Daoy (cell line): ENCODE measurements around the gene JADE1. TPM values are rescaled to one million over a fixed set of nuclear protein-coding genes. Genes with fewer than 3 reads are reported as not detected.

Source experiments
- DNase-seq: peaks from one replicate; pipeline ENCODE4 v3.0.0-alpha.2; 2015; ENCODE audit warnings: low read depth
- total RNA-seq: library from RNA; depleted of rRNA; stranded (reverse); fragments of >200 nt; shearing (Covaris generic); gene quantifications from 2 replicates; pipeline ENCODE4 v1.2.3, GENCODE V29; 2014

The JADE1 gene
- total RNA-seq, 1 experiment from 2014 or later = 5.9 TPM

DNA sequence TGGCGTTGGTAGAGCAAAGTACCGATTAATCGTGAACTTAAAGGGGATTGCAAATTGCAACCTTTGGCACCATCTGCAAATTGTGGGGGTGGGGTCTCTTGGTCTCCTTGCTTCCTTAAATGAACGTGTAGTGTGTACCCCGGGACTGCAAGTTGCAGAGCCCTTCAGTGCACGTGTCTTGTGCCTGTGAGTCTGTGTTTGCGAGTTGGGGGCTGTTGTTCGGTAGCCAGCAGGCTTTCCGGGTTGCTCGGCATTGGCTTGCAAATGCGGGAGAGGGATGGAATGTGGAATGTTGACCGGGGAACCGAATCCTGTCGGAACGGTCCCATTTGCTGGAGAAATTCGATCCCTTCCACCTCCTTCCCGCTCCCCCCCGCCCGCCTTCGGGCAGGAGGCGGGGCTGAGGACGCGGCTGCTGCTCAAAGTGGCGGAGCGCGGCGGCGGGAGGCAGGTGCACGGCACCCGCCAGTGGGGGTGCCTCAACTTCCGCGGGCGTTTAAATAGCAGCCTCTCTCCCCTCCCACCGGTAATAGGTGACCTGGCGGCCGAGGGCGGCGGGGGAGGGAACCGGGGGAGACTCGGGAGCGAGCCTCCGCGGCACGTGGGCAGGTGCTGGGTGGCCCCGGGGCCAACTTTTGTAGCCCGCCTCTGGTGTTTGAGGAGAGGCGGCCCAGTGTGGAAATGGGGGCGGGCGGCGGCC lies 1.5 kb downstream of the JADE1 start:
- DNase-seq = peak; percentile 82

DNA sequence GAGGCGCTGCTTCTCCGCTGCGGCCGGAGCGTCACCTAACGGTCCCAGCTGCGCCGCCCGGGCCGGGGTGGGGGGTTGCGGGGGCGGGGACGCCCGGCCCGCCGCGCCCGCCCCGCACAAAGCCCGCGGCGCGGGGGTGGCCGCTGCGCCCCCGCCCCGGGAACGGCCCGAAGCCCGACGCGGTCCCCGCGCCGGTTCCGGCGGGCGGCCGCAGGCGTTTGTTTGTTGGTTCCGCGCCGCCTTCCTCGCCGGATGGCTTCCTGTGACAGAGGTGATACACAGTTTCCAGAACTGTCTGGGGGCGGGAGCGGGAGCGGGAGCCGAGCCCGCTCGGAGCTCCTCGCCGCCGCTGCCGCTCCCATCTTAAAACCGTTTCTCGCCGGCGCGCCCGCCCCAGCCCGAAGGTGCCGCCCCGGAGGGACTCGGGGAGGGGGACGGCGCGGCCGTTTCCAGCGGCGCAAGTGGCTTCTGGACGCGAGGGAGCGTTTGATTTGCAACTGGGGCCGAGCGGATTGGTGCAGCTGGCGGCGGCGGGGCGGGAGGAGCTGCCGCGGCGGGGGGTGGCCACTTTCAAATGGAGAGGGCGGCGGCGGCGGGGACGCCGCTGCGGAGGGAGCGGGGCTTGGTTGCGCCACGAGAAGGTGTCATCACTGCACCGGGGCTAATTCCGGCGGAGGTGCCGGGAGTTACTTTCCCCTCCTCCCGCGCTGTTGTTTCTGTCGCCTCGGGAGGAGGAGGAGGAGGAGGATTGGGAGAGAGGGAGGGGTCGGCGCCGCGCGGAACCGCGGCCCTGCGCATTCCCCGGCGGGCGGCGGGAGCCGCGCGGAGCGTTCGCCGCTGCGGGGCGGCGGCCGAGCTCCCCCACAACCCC lies 2.3 kb downstream of the JADE1 start:
- peak; percentile 90 for DNase-seq

DNA sequence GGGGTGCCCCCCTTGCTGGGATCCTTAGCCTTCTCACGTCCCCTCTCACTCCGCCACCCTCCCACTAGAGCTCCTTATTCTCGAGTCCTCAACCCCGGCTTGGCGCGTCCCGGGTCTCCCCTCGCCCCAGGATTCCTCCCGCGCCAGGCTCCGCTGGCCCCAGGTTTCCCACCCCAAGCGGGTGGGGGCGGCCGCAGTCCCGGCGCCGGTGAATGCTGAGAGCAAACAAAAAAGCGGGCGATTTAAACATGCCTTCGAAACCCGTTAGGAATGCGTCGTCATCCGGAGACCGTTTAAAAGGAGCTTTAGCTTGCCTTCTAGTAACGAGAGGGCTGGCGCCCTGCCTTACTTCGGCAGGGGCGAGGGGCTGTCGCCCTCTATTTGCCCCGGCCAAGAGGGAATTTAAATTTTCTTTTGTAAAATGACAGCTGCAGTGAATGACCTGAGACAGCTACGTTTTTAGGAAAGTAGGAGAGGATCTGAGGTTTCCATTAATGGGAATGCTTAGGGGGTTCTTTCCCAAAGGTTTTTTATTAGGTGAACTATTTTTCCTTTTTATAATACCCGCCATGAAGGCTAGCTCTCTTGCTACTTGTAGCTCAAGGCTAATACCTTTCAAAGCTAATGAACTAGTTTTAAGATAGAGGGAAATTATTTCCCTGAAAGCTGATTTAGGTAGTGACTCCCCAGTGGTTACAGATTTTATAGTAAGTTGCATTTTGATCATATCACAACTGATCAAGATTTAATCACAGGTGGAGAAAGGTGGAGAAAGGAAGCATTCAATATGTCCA lies 3.1 kb downstream of the JADE1 start:
- DNase-seq = peak; percentile 58

DNA sequence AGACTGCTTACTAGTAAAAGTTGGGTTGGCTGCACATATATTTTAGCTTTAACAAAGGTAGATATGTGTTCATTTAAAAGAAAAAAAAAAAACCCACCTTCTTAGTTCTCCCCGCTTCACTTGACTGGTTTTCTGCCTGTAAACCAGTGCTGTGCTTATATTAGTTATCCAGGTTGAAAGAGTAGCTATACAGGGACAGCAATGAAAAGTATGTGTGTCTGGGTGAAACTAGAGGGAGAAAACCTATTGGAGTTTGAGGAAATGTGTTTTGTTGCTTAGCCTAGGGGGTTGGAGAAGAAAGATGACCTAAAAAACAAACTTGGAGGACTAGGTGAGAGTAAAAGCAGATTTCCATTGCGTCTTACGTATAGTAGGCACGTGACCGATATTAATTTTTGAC lies 4.5 kb downstream of the JADE1 start:
- no peak for DNase-seq

DNA sequence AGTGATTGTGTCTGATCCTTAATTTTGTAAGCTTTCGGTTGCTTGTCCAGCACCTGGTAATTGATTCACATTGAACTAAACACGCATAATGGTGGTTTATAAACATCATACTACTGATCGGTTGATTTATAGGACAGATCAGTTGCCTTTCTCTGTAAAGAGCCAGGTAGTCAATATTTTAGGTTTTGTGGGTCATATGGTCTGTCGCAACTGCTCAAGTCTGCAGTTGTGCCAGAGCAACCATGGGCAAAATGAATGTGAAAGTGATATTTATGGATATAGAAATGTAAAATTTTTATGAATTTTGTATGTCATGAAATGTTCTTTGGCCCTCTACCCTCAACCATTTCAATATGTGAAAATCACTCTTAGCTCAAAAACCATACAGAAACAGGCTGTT lies 8.9 kb downstream of the JADE1 start:
- DNase-seq = no peak

DNA sequence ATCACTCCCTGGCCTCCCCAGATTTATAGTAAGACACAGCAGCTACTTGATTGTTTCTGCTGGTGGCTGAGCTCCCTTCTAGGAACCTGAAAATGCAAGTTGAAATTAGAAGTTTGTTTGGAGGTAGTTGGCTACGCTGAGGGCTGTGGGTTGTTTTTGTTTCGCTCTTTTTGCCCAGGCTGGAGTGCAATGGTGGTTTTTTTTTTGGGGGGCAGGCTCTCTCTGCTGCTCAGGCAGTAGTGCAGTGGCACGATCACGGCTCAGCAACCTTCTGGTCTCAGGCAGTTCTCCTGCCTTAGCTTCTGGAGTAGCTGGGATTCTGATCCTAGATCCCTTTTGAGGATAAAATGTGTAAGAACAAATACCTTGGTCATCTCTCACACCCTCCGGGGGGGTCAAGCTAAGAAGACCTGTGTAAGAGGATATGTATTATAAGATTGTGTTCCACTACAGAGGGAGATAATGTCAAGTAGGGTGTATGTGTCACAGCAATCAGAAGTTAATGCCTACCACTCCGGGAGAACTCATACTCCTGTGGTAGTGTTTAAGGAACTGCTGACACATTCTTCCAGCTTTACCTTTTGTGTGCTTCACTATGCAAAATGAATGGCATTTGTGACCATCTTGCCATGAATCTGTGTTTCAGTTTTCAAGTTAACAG lies 9.7 kb downstream of the JADE1 start:
- DNase-seq = peak; percentile 7

DNA sequence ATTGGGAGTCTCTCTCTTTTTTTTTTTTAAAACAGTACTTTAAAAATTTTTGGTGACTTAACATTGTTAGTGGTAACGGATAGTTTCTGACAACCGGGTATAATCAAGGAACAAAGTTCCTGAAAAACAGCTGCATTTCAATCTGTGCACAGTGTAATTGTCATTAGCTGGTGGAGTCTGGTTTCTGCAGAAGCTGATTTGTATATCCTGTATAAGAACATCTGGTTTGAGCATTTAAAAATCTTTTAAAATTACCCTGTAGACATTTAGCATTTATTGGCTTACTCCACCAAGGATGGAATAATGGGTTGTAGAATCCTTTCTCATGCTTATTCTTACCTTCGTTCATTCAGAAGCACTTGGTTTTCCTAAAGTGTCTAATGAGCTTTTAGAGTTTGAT lies 11.2 kb downstream of the JADE1 start:
- no peak for DNase-seq

DNA sequence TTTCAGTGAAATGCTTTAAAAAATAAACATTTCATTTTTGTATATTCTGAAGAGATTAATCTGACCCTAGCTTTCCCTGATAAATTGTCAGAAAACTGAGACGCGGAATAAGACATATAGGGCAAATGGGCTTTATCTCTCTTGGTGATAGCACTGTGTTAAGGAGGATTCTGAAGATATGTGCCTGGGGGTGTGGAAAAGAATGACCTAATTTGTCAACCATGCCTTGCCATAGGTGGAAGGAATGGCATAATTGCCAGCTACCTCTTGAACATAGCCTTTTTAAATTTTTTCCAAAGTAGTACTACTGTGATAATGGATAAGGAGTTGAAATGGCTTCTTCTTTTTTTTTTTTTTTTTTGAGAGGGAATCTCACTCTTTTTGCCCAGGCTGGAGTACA lies 11.7 kb downstream of the JADE1 start:
- no peak for DNase-seq

DNA sequence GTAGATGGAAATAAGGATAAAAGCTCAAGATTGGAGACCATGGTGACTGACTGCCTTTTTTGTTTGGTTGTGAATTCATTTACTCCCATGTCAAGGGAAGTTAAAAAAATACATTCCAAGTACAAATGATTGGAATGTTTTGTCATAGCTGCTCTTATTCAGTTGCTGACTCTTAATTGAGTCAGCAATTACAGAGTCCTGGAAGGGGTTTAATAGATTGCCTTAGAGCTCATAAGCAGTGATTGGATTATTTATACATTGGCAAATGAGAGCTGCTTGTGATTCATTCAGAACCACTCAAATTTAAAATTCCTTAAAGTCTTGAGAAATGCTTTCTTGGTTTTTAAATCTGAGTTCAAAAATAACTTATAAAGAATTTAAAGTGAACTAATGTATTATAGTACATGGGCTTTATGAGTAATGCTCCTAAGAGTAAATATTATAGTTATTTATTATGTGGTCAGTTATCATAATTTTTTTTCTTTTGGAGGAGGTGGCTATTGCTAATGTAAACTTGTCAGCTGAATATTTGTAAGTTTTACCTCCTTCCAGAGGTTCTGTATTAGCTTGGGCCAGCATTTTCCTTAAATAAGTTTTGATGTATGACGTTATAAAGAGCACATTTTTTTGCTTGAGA lies 13.6 kb downstream of the JADE1 start:
- DNase-seq = peak; percentile 25

DNA sequence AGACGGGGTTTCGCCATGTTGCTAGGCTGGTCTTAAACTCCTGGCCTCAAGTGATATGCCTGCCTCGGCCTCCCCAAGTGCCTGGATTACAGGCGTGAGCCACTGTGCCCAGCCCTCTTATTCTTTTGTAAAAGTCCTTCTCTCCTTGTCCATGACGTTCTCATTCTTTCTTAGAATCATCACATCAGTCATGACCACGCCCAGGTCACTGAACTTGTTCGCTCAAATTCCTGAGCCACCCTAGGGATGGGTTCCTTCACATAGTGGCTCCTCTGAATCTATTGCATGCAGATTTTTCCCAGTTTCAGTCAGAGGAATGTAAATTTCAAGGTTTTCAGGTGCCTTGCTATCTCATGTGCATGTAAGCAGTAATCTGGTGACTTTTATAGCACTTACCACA lies 15.7 kb downstream of the JADE1 start:
- DNase-seq = no peak

DNA sequence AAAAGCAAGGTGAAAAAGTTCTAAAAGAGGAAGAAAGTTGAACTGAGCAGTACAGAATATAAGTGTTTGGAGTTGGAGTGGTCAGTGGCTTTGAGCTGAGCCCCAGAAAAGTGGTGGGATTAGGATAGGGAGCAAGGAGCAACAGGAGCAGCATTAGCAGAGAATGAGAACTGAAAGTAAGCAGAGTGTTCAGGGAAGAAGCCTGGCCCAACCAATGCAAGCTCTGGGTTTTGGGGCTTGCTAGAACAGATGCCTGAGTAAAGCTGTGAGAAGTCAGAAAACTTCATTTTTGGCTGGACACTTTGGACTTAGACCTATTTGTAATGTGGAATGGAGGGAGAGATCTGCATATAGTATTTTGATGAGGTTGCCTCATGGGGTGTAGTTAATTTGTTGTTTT lies 17.8 kb downstream of the JADE1 start:
- DNase-seq = no peak

DNA sequence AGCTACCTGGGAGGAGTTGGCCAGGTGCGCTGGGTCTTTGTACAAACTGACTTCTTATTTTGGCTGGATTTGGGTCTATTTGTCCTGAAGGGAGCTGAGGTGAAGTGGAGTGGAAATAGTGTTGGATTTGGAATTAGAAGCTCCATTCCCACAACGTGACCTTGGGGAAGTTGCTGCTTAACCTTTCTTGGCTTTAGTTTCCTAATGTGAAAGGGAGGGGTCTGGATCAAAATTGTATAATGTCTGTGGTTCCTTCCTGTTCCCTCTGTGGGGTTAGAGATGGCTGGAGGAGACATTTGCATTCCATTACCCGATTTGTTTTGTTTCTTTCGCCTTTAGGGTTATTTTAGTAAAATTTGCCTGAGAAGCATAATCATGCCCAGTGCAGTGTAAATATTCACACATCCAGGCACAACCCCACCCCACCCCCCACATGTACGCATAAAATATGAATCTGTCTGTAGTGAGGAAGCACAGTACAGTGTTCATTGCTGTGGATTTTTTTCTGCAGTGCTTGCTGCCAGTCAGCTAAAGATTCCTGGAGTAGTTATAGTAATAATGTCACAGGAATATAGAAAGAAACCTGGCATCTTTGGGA lies 21.5 kb downstream of the JADE1 start:
- no peak for DNase-seq

DNA sequence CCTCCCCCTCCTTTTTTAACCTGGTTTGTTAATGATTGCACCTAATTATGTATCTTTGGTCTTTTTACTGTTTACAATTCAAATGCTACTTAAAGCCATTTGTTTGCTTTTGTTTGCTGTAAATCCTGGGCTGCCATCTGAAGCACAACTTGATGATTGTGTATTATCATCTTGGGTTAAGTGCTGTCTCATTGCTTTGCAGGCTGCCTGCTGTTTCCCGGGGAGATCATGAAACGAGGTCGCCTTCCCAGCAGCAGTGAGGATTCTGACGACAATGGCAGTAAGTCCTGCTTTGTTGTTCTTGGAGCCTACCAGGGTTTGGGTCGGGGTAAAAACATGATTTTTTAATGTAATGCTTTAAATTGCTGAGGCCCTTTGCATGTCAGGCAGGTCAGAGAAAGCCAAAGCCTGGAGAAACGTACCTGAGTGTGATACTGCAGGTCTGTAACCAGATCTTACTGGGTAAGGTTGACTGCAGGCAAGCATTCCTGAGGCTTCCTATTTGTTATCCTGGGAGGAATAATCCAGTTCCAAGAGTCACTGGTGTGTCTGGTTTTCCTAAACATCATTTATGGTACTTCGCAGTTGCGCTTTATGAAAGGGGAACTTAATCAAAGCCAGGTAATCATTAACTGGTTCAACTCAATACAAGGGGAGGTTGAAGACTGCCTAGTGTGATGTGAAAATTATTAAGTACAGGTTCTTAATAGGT lies 22.2 kb downstream of the JADE1 start:
- DNase-seq = no peak

DNA sequence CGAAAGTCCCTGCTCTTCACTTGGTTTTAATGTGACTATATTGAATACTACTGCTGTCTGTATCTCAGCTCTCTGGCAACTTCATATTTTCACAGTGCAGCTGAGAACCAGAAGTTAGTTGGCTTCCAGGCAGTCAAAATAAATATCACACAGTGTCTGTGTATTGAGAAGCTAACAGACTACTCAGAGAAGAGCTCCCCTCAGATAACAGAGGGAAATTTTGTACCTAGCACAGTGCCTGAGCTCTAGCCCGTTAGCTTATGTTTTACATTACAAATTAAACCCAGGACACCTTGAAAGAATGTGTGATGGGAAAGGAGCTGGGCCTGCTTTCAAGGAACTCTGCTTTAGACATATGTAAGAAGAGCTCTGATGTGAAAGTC lies 22.7 kb downstream of the JADE1 start:
- no peak for DNase-seq

DNA sequence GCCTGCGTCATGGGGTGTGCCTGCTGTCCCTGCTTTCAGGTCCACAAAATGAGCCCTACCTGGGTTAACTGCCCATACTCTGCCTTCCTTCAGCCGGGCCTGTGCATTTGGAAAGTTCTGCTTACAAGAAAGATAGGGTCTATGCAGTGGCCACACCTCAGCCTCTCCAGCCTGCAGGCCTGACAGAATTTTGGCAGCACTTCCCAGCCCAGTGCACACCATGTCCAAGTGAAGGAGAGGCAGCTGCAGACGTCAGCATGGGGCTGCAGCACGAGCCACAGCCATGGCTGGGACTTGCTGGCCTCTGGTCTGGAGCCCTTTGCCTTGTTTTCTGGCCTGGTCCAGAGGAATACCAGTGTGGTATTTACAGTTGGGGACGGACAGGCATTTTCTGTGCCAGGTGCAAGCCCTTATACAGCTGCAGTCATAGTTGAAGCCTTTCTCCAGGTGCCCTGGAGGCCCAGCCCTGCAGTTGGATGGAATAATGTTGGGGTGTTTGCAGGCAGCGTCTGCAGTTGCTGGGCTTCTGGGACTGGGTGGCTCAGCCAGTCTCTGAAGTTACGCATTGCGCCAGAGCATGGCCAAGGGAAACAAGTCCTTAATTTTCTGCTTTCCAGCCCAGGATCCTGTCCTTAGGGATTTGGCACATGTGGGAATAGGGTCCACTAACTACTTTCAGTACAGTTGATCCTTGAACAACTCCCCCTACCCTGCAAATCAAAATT lies 26.2 kb downstream of the JADE1 start:
- no peak for DNase-seq

DNA sequence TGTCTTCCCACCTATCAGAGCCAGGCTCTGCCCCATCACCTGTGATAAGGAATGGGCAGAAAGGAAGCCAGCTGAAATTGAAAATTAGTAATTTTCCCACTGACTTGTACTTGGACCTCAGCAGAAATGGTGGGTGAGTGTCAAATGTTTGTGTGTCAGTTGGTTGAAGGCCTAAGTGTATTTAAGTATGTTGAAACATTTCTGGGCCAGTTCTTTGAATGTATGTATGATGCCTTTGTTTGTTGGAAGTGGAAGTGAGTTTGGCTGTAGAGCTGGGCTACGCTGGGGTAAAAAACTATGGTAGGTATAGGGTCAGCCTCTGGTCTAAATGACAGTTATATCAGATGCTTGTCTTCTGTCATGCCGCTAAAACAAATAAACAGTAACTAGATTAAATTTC lies 27.7 kb downstream of the JADE1 start:
- DNase-seq = no peak

DNA sequence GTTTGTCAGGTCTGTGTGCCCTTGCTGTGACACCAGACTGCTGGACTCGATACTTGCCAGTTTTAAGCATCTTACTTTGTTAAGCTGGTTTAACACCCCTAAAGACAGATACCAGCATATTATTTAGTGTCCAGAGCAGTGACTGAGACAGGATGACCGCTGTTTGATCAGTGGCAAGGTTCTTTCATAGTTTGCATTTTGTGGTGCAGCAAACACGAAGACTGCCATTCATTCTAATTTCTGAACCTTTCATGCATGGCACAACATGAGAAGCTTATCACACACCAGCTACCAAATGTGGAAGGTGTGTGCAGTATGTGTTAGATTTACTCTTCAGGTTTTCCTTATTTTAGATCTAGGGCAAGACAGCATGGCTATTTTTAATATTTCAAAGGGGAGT lies 28.2 kb downstream of the JADE1 start:
- DNase-seq = no peak

DNA sequence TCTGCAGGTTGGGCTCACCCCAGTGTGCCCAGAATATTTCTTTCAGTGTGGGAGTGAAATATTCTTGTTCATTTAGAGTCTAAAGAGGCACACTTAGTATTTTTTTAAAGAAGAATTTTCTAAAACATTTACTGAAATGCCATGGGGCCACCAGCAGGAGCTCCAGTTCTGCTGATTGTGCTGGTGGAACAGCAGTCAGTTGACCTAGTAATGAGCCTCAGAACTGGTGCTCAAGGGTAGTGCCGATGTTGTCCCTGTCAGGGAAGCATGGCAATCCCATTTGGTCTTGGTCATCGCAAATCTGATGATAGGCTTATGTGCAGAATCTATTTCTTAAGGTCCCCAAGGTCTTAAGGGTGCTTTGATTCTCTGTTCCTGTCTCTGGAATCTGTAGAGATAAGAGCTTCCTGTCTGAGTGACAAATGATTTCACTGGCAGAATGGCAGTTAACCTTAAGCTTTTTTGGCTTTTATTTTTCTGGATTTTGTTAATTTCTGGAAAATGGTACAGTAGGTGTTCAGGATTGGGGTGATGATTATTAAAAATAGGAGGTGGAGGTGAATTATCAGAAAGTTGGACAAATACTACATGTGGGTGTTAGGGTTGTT lies 31.3 kb downstream of the JADE1 start:
- no peak for DNase-seq

DNA sequence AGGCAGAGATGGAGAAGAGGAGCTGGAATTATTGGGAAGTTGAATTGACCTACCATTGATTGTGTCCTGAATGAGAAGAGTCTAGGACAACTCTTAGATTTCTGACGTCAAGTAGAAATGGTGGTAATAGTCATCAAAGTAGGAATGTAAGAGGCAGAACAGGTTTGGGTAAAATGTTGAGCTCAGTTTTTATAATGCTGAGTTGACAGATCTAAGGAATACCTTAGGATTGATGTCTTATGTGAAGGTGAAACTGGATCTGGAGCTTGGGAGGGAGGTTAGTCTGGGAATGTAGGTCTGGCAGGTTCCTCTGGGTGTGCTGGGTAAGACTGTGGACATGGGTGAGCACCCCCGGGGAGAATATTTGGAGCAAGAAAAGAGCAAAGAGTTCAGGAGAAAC lies 31.9 kb downstream of the JADE1 start:
- DNase-seq = no peak
